Body of pancreas (tissue), 4 donors: ENCODE results near the gene SLX4IP. TPM values are rescaled to one million over a fixed set of nuclear protein-coding genes. Genes with fewer than 3 reads are reported as not detected.

ENCODE experiments used
- ATAC-seq: fragments of 150-250 bp; one replicate; pipeline ENCODE4 v1.9.1; 2016
- DNase-seq, 4 donors: peaks; one replicate each; pipeline ENCODE4 v3.0.0-alpha.2; 2019
- H3K27ac ChIP-seq, 4 donors: fragments of 200-600 bp; sonication (generic); 1 replicate in 3 of 4; 2 replicates in 1 of 4; pipeline versions ENCODE4 v1.5.1 to v1.6.1; 2016 to 2019; ENCODE audit warnings: mild to moderate bottlenecking in 1 of 4, mixed read lengths in 1 of 4, moderate library complexity in 1 of 4
- H3K27me3 ChIP-seq, 2 donors: fragments of 200-600 bp; sonication (generic); one replicate each; pipeline ENCODE4 v1.6.0; 2016; ENCODE audit warnings: mild to moderate bottlenecking in 1 of 2
- H3K36me3 ChIP-seq, 2 donors: fragments of 200-600 bp; sonication (generic); replicated peaks in 1 of 2; 2 replicates each; pipeline ENCODE4 v1.5.1; 2016; ENCODE audit warnings: low read depth in 2 of 2; ENCODE audit not compliant: insufficient read depth in 1 of 2
- H3K4me1 ChIP-seq: fragments of 200-600 bp; sonication (generic); one replicate; pipeline ENCODE4 v1.6.0; 2016
- H3K4me3 ChIP-seq, 2 donors: fragments of 200-600 bp; sonication (generic); 1 replicate in 1 of 2; 2 replicates in 1 of 2; pipeline ENCODE4 v1.5.1; 2016 to 2019
- H3K9me3 ChIP-seq, 3 donors: fragments of 200-600 bp; sonication (generic); 1 replicate in 2 of 3; 2 replicates in 1 of 3; pipeline ENCODE4 v1.5.1; 2016
- CTCF ChIP-seq, 7 experiments: fragments of 450-650 bp in 4 of 7; fragments of 200-600 bp in 3 of 7; sonication (generic) in 3 of 7; IDR thresholded peaks; one replicate each; pipeline ENCODE4 v1.5.1; 2016 to 2019; ENCODE audit warnings: antibody characterized with exemption in 7 of 7
- POLR2A ChIP-seq, 3 donors: fragments of 450-650 bp; IDR thresholded peaks; one replicate each; pipeline ENCODE4 v1.6.1; 2016; ENCODE audit warnings: antibody characterized with exemption in 3 of 3, mild to moderate bottlenecking in 2 of 3
- WGBS, 2 donors: methylation state at CpG; one replicate each; pipeline ENCODE4 v1.1.5; 2017; 5-methylcytosine and 5-hydroxymethylcytosine counted together
- intact Hi-C: fragments of 100-400 bp; cut with DNase I; formaldehyde crosslinking; loops from one replicate; pipeline ENCODE4 v1.15.1; 2023
- total RNA-seq, 2 donors: library from RNA; depleted of rRNA; stranded (reverse); fragments of >200 nt; gene quantifications; one replicate each; pipeline ENCODE4 v1.1.0, GENCODE V29; 2016

SLX4IP gene
- total RNA-seq, result 1 to 10 TPM; 4.3 to 4.7 TPM

DNA sequence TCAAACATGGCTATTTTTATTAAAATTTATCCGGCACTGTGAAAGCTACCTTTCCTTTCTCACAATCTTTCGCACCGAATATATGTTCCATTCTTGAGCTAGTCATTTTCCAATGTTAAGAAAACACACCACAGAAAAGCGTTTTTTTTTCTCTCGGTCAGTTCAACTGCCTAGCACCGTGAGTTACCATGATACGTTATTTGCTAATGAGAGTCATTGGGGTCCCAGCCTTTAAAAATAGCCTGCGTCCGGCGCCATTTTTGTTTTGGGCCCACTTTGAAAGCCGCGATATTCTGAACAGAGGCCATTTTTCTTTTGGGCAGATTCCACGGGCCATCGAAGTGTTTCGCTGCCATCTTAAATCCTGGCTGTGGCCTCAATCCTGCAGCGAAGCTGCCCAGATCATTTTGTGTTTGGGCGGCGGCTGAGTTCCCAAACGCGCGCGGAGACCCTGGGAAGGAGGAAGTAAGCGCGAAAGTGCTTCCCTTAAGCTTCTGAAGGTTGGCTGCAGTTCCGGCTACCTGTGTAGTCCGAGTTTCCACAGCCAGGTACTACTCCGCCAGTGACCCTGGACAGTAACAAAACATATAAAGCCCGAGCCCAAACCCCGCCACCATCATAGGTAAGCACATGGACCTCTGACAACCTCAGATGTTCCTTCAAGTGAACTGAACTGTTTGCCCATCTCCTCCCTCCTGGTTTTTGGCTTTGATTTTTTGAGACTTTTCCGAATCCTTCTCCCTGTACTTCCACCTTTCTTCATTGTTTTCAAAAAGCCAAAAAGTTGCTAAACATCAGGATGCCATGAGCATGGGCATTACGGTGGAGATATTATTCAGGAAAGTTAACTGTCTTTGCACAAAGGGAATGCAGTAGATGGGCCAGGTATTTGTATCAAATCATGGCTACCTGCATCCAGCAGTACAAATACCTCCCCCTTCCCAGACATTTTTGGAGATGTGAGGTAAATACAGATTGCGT is at the start of gene SLX4IP:
TSS of gene SLX4IP (plus strand) at position 474 of the 981 bp plus-strand sequence. CDS start 22,900 bp downstream, outside the sequence.
- intact Hi-C loops, result no loop called here
- DNase-seq, result peak; percentile 94 to 97 (median 95)

GRCh38 chr20:10385850-10386544 is 49.1 kb upstream of the SLX4IP start:
- intact Hi-C loops, result no loop called here
- Histone ChIP-seq H3K27ac (no peak overlapping the region), H3K4me1 (no peaks in the 10 kb centered on the region), H3K36me3 (no peaks in the 10 kb centered on the region), H3K9me3 (no peaks in the 10 kb centered on the region), H3K4me3 (no peak overlapping the region), H3K27me3 (no peaks in the 10 kb centered on the region)
- TF ChIP-seq POLR2A (IDR thresholded peaks at IDR 0.05) (no peak), CTCF (IDR thresholded peaks at IDR 0.05) (no peak)
- DNase-seq, result no peak
- 36 to 43% methylated on average over 4 of the region's 4 CpGs for WGBS, 2 donors
- ATAC-seq, result no peak

More for the DNA sequence above, at the start of gene SLX4IP:
- peak within 1 kb of the TSS; percentile 68 to 83 for H3K4me3 ChIP-seq
- no peaks in the 10 kb centered on the region for H3K9me3 ChIP-seq
- peaks cover 30% of the 10 kb centered on the region for H3K4me1 ChIP-seq
- 0 to 1% methylated on average over 32 of the region's 32 CpGs for WGBS, 2 donors
- TF ChIP-seq POLR2A (IDR thresholded peaks at IDR 0.05) (peak in 2 of 3 donors; percentile 50 to 66), CTCF (IDR thresholded peaks at IDR 0.05) (peak in 2 of 7 experiments; percentile 4 to 7)
- peak within 1 kb of the TSS; percentile 75 to 93 (median 90) for H3K27ac ChIP-seq
- H3K36me3 ChIP-seq, result no peaks in the 10 kb centered on the region
- H3K27me3 ChIP-seq, result no peaks in the 10 kb centered on the region
- ATAC-seq, result peak; percentile 82

DNA sequence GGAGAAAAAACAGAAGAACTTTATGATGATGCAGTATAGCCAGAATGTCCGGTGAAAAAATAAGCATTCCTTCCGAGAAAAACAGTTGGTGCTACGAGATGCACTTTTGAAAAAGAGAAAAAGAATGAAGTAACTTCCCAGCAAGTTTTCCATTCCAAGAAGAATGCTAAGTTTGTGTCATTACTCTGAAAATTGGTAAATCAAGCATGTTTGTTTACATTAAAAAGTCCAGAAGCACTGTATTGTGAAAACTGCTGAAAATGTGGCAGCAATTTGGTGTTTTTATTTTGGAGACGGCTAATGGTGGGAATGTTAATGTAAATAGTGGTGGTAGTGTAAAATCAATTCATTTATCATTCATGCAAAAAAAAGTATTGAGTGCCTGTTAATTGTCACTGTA is 47.4 kb upstream of the SLX4IP start:
- DNase-seq (no peak), ATAC-seq (no peak)
- no peaks in the 10 kb centered on the region for H3K27me3 ChIP-seq
- no peaks in the 10 kb centered on the region for H3K4me1 ChIP-seq
- WGBS, 2 donors, result 77 to 78% methylated on average over 4 of the region's 4 CpGs
- intact Hi-C loops, result no loop called here
- H3K27ac ChIP-seq, result no peak overlapping the region
- no peak overlapping the region for H3K4me3 ChIP-seq
- TF ChIP-seq POLR2A (IDR thresholded peaks at IDR 0.05) (no peak), CTCF (IDR thresholded peaks at IDR 0.05) (no peak)
- H3K9me3 ChIP-seq, result no peaks in the 10 kb centered on the region
- no peaks in the 10 kb centered on the region for H3K36me3 ChIP-seq

GRCh38 chr20:10388597-10388996 is 46.5 kb upstream of the SLX4IP start:
- intact Hi-C loops, result no loop called here
- Histone ChIP-seq H3K36me3 (no peaks in the 10 kb centered on the region), H3K4me3 (no peak overlapping the region), H3K27ac (no peak overlapping the region), H3K9me3 (no peaks in the 10 kb centered on the region), H3K4me1 (no peaks in the 10 kb centered on the region), H3K27me3 (no peaks in the 10 kb centered on the region)
- TF ChIP-seq CTCF (IDR thresholded peaks at IDR 0.05), result no peak
- no peak for TF ChIP-seq POLR2A (IDR thresholded peaks at IDR 0.05)
- 75 to 84% methylated on average over 4 of the region's 4 CpGs for WGBS, 2 donors
- DNase-seq (no peak), ATAC-seq (no peak)
